Parietal lobe (tissue), 1 donor: ENCODE results near the gene CNTN1. TPM values are rescaled to one million over a fixed set of nuclear protein-coding genes. Genes with fewer than 3 reads are reported as not detected.

Experiments used
- total RNA-seq: library from RNA; depleted of rRNA; stranded (reverse); fragments of >200 nt; gene quantifications from one replicate; pipeline ENCODE4 v1.2.3, GENCODE V29; 2014

Gene CNTN1
- total RNA-seq: 297 TPM

GRCh38 chr12:40691913-40692764 lies at the start of gene CNTN1:
CNTN1 (plus strand) TSS chr12:40692439.

